GM10847 (cell line): Measurements from ENCODE around the gene ERO1B.

ENCODE experiments used
- POLR2A ChIP-seq: IDR thresholded peaks from 2 replicates; pipeline ENCODE4 v1.6.1; 2011; ENCODE audit not compliant: insufficient read length; ENCODE audit errors: extremely low read depth

The ERO1B gene, protein sequence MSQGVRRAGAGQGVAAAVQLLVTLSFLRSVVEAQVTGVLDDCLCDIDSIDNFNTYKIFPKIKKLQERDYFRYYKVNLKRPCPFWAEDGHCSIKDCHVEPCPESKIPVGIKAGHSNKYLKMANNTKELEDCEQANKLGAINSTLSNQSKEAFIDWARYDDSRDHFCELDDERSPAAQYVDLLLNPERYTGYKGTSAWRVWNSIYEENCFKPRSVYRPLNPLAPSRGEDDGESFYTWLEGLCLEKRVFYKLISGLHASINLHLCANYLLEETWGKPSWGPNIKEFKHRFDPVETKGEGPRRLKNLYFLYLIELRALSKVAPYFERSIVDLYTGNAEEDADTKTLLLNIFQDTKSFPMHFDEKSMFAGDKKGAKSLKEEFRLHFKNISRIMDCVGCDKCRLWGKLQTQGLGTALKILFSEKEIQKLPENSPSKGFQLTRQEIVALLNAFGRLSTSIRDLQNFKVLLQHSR

DNA sequence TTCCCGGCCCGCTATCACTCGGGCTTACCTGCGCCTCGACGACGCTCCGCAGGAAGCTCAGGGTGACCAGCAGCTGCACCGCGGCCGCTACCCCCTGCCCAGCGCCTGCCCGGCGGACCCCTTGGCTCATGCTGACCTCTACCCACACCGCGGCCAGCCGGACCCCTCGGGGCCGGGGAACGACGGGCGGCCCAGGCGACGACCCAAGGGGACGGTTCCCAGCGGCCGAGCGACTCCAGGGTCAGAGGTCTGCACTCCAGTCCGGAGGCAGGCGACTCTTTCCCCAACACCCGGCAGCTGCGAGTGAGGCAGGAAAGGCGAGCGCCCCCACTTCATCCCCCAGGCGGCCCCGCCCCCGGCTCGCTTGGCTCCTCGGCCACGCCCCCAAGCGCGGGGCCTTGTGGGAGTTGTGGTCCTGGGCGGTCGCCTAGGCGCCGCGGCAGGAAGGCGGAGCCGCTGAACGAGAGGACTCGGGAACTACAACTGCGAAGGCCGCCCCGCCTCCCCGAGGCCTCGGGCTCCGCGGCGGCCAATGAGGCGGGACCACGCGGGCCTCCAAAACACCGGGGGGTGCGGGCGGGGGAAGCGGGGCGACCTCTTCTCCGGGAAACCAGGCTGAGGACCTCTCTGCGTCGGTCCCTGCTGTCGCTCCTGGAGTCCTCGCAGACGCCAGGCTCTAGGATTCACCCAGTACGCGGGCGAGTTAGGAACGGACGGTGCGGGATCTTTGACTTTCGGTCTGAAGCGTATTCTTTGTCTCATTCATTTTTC lies at the start of gene ERO1B:
ERO1B (minus strand) TSS at position 305 of the 771 bp plus-strand sequence; CDS start at position 130, 175 bp downstream.
- TF ChIP-seq POLR2A = peak; percentile 91

DNA sequence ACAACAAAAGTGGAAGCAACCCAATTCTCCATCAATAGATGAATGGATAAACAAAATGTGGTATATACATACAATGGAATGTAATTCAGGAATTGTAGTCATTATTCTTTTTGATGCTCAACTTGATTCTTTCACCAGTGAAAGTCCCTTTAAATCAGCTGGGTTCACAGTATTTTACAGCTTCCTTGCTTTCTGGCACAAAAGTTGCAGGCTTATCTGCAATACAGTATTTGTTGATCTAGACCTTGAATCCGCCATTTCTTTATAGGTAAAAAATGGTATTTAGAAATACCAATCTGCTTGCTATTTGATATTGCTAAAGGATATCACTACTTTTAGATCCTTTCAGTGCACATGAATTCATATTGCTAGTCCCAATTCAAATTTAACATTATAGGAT lies 44.7 kb upstream of the ERO1B start:
- no peak for TF ChIP-seq POLR2A

DNA sequence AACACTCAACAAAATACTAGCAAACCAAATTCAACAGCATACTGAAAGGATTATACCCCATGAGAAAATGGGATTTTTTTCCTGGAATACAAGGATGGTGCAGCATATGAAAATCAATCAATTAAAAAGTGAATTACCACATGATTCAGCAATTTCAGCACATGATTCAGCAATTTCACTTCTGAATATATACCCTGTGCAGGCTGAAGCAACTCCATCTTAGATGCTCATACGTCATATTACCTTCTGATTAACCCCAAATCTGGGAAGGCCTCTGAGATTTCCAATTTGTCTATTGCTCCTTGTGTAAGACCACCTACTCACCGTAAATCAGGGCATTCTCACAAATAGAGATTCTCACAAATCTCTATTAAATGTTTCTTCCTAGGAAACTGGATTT lies 43.8 kb upstream of the ERO1B start:
- no peak for TF ChIP-seq POLR2A

DNA sequence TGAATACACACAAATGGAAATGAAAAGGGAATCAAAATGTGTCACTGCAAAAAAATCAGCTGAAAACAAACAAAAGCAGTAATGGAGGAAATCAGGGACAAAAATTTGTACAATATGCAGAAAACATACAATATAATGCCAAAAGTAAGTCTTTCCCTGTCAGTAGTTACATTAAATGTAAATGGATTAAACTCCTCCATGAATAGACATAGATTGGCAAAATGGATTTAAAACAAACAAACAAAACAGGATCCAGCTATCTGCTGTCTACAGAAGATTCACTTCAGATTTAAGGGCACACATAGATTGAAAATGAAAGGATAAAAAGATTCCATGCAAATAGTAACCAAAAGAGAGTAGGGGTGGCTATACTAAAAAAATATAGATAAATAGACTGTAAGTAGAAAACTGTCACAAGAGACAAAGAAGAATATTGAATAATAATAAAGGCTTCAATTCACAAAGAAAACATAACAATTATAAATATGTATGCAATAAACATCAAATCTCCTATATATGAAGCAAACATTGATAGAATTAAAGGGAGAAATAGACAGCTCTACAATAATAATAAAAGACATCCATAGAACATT lies 42.2 kb upstream of the ERO1B start:
- no peak for TF ChIP-seq POLR2A

DNA sequence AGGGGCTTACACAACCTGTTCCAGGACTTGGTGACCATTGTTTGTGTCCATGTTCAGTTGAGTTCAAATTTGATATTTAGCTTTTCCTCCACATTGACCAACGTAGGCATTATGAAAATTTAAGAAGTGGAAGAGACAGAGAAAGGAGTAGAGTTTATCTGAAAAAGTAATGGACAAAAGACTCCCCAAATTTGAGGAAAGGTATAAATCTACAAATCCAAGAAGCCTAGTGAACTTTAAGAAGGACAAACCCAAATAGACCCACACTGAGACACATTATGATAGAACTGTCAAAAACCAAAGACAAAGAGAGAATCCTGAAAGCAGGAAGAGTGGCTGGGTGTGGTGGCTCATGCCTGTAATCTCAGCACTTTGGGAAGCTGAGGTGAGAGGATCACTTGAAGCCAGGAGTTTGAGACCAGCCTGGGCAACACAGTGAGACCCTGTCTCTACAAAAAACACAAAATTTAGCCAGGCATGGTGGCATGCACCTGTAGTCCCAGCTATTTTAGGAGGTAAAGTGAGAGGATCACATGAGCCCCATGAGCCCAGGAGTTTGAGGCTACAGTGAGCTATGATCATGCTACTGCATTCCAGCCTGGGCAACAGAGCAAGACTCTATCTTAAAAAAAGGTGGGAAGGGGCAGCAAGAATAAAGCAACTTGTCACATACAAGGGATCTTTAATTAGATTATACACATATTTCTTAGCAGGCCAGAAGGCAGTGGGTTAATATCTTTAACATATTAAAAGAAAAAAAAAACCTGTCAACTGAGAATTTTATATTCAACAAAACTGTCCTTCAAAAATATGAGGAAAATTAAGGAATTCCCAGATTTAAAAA lies 41.0 kb upstream of the ERO1B start:
- no peak for TF ChIP-seq POLR2A

GRCh38 chr1:236321101-236321500 lies 39.3 kb upstream of the ERO1B start:
- no peak for TF ChIP-seq POLR2A

GRCh38 chr1:236320671-236321070 lies 38.9 kb upstream of the ERO1B start:
- no peak for TF ChIP-seq POLR2A

GRCh38 chr1:236320214-236320613 lies 38.5 kb upstream of the ERO1B start:
- TF ChIP-seq POLR2A = no peak

GRCh38 chr1:236316437-236316836 lies 34.7 kb upstream of the ERO1B start:
- no peak for TF ChIP-seq POLR2A

DNA sequence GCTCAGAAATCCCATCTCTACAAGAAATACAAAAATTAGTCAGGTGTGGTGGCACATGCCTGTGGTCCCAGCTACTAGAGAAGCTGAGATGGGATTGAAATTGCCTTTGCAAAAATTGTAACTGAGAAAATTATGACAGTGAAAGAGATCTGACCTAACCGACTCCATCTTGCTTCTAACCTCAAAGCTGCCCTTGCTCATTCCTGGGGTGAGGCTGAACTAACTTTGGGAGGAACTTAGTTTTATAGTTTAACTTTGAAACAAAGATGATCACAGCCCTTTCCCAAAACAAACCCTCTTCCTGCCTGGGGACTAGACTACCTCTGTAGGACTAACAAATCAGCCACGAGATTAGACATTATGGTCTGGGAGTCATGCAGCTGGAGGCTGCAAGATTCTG lies 33.8 kb upstream of the ERO1B start:
- no peak for TF ChIP-seq POLR2A

GRCh38 chr1:236315092-236315491 lies 33.3 kb upstream of the ERO1B start:
- TF ChIP-seq POLR2A = no peak

DNA sequence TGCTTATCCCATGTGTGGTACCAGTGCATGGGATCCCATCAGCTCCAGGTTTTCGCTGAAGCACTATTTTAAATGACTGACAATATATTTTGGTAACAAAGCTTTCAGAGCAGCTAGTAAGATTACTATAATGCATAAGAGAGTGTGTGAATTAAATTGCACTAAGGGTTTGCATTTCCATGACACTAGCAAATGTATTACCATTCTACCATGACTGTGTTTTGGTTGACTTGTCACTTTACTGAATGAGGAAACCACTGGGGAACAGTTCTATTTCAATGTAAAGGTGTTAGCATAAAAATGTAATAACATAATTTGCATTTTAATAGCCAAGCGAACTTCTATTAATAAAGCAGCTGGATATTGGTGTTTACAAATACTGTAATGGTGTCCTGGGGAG lies 31.7 kb upstream of the ERO1B start:
- no peak for TF ChIP-seq POLR2A

DNA sequence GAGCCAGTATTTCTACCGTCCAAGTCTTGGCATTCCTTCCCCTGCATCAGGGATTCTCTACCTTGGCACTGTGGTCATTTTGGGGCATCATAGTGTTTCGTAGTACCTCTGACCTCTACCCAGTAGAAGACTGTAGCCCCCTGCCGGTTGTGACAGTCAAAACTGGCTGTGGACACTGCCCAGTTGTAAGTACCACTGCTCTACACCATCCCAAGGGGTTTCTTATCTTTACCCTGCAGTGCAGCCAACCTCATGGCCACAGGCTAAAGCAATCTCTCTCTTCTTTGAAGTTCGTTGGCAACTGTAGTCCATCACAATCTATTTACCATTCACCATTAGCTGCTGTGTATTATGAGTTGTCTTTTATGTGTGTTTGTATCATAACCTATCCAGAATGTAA lies 29.3 kb upstream of the ERO1B start:
- no peak for TF ChIP-seq POLR2A

DNA sequence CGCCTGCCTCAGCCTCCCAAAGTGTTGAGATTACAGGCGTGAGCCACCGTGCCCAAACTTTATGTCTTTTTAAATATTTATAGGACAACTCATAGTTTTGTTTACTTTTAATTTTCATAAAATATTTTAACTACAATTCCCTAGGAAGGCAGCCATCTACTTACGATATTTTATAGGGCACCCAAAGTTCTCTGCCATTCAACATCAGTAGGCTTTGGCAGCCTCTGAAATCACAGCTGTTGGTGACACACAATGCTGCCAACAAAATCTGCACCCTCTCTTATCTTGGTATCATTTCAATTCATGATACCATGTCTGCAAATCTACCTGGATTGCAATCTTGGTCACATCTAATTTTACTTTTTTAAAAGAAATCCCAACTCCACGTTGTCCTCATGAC lies 27.1 kb upstream of the ERO1B start:
- no peak for TF ChIP-seq POLR2A

GRCh38 chr1:236307435-236307834 lies 25.7 kb upstream of the ERO1B start:
- no peak for TF ChIP-seq POLR2A

DNA sequence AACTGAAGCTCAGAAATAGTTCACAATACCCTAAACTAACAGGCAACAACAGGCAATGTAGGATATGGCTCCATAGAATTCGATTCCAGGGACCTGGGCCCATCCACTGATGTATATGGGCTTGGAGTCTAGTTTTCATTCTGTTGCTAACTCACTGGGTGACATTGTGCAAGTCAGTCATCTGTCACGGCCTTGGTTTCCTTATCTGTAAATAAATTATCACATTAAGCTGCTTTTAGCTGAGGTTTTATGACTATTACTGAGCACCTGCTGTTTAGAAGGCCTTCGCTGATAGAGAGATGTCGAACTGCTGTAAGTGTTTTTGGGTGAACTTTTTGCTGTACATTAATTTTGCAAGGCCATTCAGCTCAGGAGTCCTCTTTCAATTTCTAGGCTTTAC lies 22.9 kb upstream of the ERO1B start:
- no peak for TF ChIP-seq POLR2A

GRCh38 chr1:236303675-236304074 lies 21.9 kb upstream of the ERO1B start:
- no peak for TF ChIP-seq POLR2A
